Neural cell (in vitro differentiated cells): ENCODE measurements around the gene EXOC4. TPM values are rescaled to one million over a fixed set of nuclear protein-coding genes. Genes with fewer than 3 reads are reported as not detected.

Experiments used
- H2AFZ ChIP-seq: fragments of 200-600, 300-800 bp; sonication (generic), shearing (Covaris generic); 2 replicates; pipeline ENCODE4 v1.6.0; 2014; ENCODE audit warnings: low read depth, mild to moderate bottlenecking, antibody characterized with exemption, low read length, moderate library complexity
- H3F3A ChIP-seq: fragments of 200-600 bp; shearing (Covaris generic); 2 replicates; pipeline ENCODE4 v1.6.1; 2016; ENCODE audit warnings: mild to moderate bottlenecking, moderate library complexity, mixed read lengths, antibody characterized with exemption, low read length; ENCODE audit not compliant: insufficient read depth, poor library complexity, severe bottlenecking
- H3K27ac ChIP-seq: fragments of 200-600, 300-800 bp; sonication (generic), shearing (Covaris generic); 2 replicates; pipeline ENCODE4 v1.5.1; 2014; ENCODE audit warnings: mild to moderate bottlenecking, low read length, moderate library complexity
- H3K27me3 ChIP-seq: fragments of 300-800, 200-600 bp; sonication (generic), shearing (Covaris generic); 2 replicates; pipeline ENCODE4 v1.6.0; 2014; ENCODE audit warnings: mild to moderate bottlenecking, low read depth, low read length, moderate library complexity; ENCODE audit not compliant: insufficient read depth
- H3K36me3 ChIP-seq: fragments of 300-800, 200-600 bp; sonication (generic), shearing (Covaris generic); 2 replicates; pipeline ENCODE4 v1.5.1; 2014; ENCODE audit warnings: mild to moderate bottlenecking, antibody characterized with exemption, low read length, moderate library complexity; ENCODE audit not compliant: insufficient read depth
- H3K4me2 ChIP-seq: fragments of 300-800, 200-600 bp; sonication (generic), shearing (Covaris generic); 2 replicates; pipeline ENCODE4 v1.6.0; 2014; ENCODE audit warnings: mild to moderate bottlenecking, low read length
- H3K4me3 ChIP-seq: fragments of 300-800, 200-600 bp; sonication (generic), shearing (Covaris generic); 2 replicates; pipeline ENCODE4 v1.5.1; 2014; ENCODE audit warnings: mild to moderate bottlenecking, low read length, moderate library complexity
- H3K79me2 ChIP-seq: fragments of 200-600 bp; shearing (Covaris generic); replicated peaks from 2 replicates; pipeline ENCODE4 v1.6.0; 2014; ENCODE audit warnings: mild to moderate bottlenecking, low read length, moderate library complexity; ENCODE audit not compliant: insufficient read depth
- H3K9ac ChIP-seq: fragments of 300-800, 200-600 bp; sonication (generic), shearing (Covaris generic); 2 replicates; pipeline ENCODE4 v1.6.1; 2016; ENCODE audit warnings: mild to moderate bottlenecking, low read length, mixed read lengths
- H3K9me2 ChIP-seq: fragments of 200-600 bp; shearing (Covaris generic); 2 replicates; pipeline ENCODE4 v1.6.1; 2016; ENCODE audit warnings: mild to moderate bottlenecking, low read length, mixed read lengths; ENCODE audit not compliant: insufficient read depth
- H3K9me3 ChIP-seq: fragments of 200-600, 300-800 bp; sonication (generic), shearing (Covaris generic); 2 replicates; pipeline ENCODE4 v1.6.1; 2016; ENCODE audit warnings: mild to moderate bottlenecking, mixed run types, low read length, moderate library complexity, mixed read lengths
- H4K20me1 ChIP-seq: fragments of 200-600 bp; shearing (Covaris generic); 2 replicates; pipeline ENCODE4 v1.6.1; 2016; ENCODE audit warnings: mild to moderate bottlenecking, mixed run types; ENCODE audit not compliant: insufficient read depth
- EP300 ChIP-seq: fragments of 450-650 bp; conservative IDR thresholded peaks from 2 replicates; pipeline ENCODE4 v1.6.1; 2014; ENCODE audit warnings: antibody characterized with exemption, mild to moderate bottlenecking, moderate library complexity; ENCODE audit not compliant: poor library complexity, severe bottlenecking
- EZH2 ChIP-seq: fragments of 200-600, 300-800 bp; shearing (Covaris generic), sonication (generic); IDR thresholded peaks from 2 replicates; pipeline ENCODE4 v1.6.1; 2014; ENCODE audit warnings: antibody characterized with exemption, low read length, borderline replicate concordance, mild to moderate bottlenecking; ENCODE audit not compliant: insufficient read depth, poor library complexity, severe bottlenecking
- MXI1 ChIP-seq: fragments of 450-650 bp; conservative IDR thresholded peaks from 2 replicates; pipeline ENCODE4 v1.6.1; 2014; ENCODE audit warnings: antibody characterized with exemption, mild to moderate bottlenecking; ENCODE audit not compliant: poor library complexity, severe bottlenecking
- POLR2AphosphoS5 ChIP-seq: IDR thresholded peaks from 2 replicates; pipeline ENCODE4 v1.6.1; 2012
- RAD21 ChIP-seq: fragments of 450-650 bp; conservative IDR thresholded peaks from 2 replicates; pipeline ENCODE4 v1.6.1; 2014; ENCODE audit warnings: antibody characterized with exemption, mild to moderate bottlenecking, moderate library complexity
- SMC3 ChIP-seq: fragments of 450-650 bp; conservative IDR thresholded peaks from 2 replicates; pipeline ENCODE4 v1.6.1; 2014; ENCODE audit warnings: antibody characterized with exemption, mild to moderate bottlenecking, moderate library complexity; ENCODE audit not compliant: poor library complexity
- TAF1 ChIP-seq: IDR thresholded peaks from 2 replicates; pipeline ENCODE4 v1.6.1; 2012; ENCODE audit warnings: low read depth
- polyA plus RNA-seq: library from polyadenylated mRNA; depleted of rRNA; stranded (reverse); fragments of >200 nt; gene quantifications from 2 replicates; pipeline ENCODE4 v1.2.3, GENCODE V29; 2014
- TF ChIP-seq, protein P1 (sequence below): fragments of 450-650 bp; IDR thresholded peaks from 2 replicates; pipeline ENCODE4 v1.5.1; 2014; ENCODE audit warnings: antibody characterized with exemption, mild to moderate bottlenecking, moderate library complexity; ENCODE audit not compliant: poor library complexity, severe bottlenecking
- TF ChIP-seq, protein P2 (sequence below): IDR thresholded peaks from 2 replicates; pipeline ENCODE4 v1.6.1; 2012; ENCODE audit warnings: borderline replicate concordance

Gene EXOC4
- polyA plus RNA-seq, 1 donor from 2014 or later: 36.5 TPM

DNA sequence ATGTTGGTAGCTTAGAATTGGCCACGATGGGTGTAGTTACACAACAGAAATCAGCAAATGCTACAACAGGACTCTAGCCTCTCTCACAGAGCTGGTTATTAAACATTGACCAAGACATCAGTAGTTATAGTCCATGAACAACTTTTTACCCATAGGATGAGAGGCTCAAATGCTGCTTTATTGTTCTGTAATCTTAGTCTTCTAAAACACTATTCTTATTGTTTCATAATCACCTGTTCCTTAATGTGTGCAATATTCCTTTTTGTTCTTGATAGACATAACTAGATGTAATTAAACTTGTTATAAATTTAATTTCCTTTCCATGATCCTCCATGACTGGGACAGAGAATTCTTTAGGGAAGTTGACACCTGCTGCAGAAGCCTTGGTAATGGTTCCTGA lies 356.9 kb downstream of the EXOC4 start:
- Histone ChIP-seq H3K36me3 (no peaks in the 10 kb centered on the region), H3K4me3 (no peak overlapping the region), H3F3A (peaks cover 2% of the 10 kb centered on the region), H3K9me2 (no peaks in the 10 kb centered on the region), H3K4me2 (no peak overlapping the region), H3K79me2 (no peaks in the 10 kb centered on the region), H4K20me1 (no peaks in the 10 kb centered on the region), H3K27ac (no peak overlapping the region), H3K27me3 (no peaks in the 10 kb centered on the region), H3K9me3 (no peaks in the 10 kb centered on the region), H3K9ac (no peak overlapping the region), H2AFZ (no peak overlapping the region)
- TF ChIP-seq POLR2AphosphoS5: no peak
- no peak for TF ChIP-seq TAF1
- TF ChIP-seq SMC3: no peak
- no peak for TF ChIP-seq RAD21
- TF ChIP-seq, protein P1, sequence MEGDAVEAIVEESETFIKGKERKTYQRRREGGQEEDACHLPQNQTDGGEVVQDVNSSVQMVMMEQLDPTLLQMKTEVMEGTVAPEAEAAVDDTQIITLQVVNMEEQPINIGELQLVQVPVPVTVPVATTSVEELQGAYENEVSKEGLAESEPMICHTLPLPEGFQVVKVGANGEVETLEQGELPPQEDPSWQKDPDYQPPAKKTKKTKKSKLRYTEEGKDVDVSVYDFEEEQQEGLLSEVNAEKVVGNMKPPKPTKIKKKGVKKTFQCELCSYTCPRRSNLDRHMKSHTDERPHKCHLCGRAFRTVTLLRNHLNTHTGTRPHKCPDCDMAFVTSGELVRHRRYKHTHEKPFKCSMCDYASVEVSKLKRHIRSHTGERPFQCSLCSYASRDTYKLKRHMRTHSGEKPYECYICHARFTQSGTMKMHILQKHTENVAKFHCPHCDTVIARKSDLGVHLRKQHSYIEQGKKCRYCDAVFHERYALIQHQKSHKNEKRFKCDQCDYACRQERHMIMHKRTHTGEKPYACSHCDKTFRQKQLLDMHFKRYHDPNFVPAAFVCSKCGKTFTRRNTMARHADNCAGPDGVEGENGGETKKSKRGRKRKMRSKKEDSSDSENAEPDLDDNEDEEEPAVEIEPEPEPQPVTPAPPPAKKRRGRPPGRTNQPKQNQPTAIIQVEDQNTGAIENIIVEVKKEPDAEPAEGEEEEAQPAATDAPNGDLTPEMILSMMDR: no peak
- TF ChIP-seq EP300: no peak

DNA sequence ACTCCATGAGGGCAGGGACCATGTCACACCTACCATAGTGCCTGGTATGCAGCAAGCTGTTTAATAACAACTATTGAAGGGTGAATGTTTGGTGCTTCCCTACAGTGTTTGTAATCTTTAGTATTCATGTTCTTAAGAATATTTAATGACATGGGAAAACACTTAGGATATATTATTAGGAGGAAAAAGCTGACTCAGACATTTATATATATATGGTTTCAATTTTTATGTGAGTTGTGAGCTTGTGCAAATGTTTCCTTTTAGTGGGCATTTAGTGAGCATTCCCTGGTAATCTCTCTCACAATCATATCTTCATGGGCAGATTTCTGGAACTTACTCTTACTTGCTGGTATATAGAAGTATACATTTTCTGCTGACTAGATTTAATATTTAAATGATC lies 359.1 kb downstream of the EXOC4 start:
- Histone ChIP-seq H3K79me2 (no peaks in the 10 kb centered on the region), H3K27ac (no peak overlapping the region), H3K9me3 (no peaks in the 10 kb centered on the region), H3K4me2 (no peak overlapping the region), H3K27me3 (no peaks in the 10 kb centered on the region), H3K4me3 (no peak overlapping the region), H3K9ac (no peak overlapping the region), H4K20me1 (no peaks in the 10 kb centered on the region), H2AFZ (no peak overlapping the region), H3K36me3 (no peaks in the 10 kb centered on the region), H3F3A (peaks cover 2% of the 10 kb centered on the region), H3K9me2 (no peaks in the 10 kb centered on the region)
- TF ChIP-seq TAF1: no peak
- no peak for TF ChIP-seq EZH2
- TF ChIP-seq, protein P1: no peak
- no peak for TF ChIP-seq RAD21
- no peak for TF ChIP-seq MXI1
- TF ChIP-seq POLR2AphosphoS5: no peak
- TF ChIP-seq SMC3: no peak
- TF ChIP-seq, protein P2, sequence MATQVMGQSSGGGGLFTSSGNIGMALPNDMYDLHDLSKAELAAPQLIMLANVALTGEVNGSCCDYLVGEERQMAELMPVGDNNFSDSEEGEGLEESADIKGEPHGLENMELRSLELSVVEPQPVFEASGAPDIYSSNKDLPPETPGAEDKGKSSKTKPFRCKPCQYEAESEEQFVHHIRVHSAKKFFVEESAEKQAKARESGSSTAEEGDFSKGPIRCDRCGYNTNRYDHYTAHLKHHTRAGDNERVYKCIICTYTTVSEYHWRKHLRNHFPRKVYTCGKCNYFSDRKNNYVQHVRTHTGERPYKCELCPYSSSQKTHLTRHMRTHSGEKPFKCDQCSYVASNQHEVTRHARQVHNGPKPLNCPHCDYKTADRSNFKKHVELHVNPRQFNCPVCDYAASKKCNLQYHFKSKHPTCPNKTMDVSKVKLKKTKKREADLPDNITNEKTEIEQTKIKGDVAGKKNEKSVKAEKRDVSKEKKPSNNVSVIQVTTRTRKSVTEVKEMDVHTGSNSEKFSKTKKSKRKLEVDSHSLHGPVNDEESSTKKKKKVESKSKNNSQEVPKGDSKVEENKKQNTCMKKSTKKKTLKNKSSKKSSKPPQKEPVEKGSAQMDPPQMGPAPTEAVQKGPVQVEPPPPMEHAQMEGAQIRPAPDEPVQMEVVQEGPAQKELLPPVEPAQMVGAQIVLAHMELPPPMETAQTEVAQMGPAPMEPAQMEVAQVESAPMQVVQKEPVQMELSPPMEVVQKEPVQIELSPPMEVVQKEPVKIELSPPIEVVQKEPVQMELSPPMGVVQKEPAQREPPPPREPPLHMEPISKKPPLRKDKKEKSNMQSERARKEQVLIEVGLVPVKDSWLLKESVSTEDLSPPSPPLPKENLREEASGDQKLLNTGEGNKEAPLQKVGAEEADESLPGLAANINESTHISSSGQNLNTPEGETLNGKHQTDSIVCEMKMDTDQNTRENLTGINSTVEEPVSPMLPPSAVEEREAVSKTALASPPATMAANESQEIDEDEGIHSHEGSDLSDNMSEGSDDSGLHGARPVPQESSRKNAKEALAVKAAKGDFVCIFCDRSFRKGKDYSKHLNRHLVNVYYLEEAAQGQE: no peak
